Activated T-helper 1 cell treated with anti-CD3 and anti-CD28 coated beads, Interleukin-12 subunit alpha, Interleukin-12 subunit beta, Interleukin-2, Interleukin-4 antibody, amounts not matched to agents 30 ng/mL and 10 ng/mL and 1 ng/mL, durations not matched to agents 14 hours and 24 hours and 36 hours (primary cell): ENCODE results near the gene FAS. TPM values are rescaled to one million over a fixed set of nuclear protein-coding genes. Genes with fewer than 3 reads are reported as not detected.
A peak's percentile ranks its signal among the peaks of the same experiment; 100 is the strongest.
"Not testable (repeated sequence)": the region's sequence is repeated elsewhere in the genome, so short reads cannot be mapped to it uniquely, and the experiment has no call there.

ENCODE experiments used
- DNase-seq: peaks from one replicate; pipeline ENCODE4 v3.0.0; 2021; ENCODE audit warnings: low spot score
- H3K27ac Mint-ChIP-seq: one replicate; pipeline ENCODE4 v1.8.0; 2021; ENCODE audit warnings: mild to moderate bottlenecking, mixed read lengths
- H3K27me3 Mint-ChIP-seq: one replicate; pipeline ENCODE4 v1.8.0; 2022; ENCODE audit warnings: mild to moderate bottlenecking, moderate library complexity, mixed read lengths; ENCODE audit not compliant: insufficient read depth
- H3K36me3 Mint-ChIP-seq: one replicate; pipeline ENCODE4 v1.8.0; 2021; ENCODE audit warnings: low read depth, mixed read lengths
- H3K4me1 Mint-ChIP-seq: one replicate; pipeline ENCODE4 v1.8.0; 2021; ENCODE audit warnings: low read depth, mixed read lengths
- H3K4me3 Mint-ChIP-seq: one replicate; pipeline ENCODE4 v1.8.0; 2021; ENCODE audit warnings: mild to moderate bottlenecking, moderate library complexity, mixed read lengths
- H3K9me3 Mint-ChIP-seq: one replicate; pipeline ENCODE4 v1.8.0; 2021; ENCODE audit warnings: mixed read lengths
- intact Hi-C: fragments of 100-400 bp; cut with micrococcal nuclease; formaldehyde crosslinking; loops from one replicate; pipeline ENCODE4 v1.15.1; 2024
- total RNA-seq: library from RNA; stranded (reverse); gene quantifications from 2 replicates; pipeline ENCODE4 v1.2.3, GENCODE V29; 2022

Gene FAS
- total RNA-seq, 1 donor from 2014 or later = 36.4 TPM

DNA sequence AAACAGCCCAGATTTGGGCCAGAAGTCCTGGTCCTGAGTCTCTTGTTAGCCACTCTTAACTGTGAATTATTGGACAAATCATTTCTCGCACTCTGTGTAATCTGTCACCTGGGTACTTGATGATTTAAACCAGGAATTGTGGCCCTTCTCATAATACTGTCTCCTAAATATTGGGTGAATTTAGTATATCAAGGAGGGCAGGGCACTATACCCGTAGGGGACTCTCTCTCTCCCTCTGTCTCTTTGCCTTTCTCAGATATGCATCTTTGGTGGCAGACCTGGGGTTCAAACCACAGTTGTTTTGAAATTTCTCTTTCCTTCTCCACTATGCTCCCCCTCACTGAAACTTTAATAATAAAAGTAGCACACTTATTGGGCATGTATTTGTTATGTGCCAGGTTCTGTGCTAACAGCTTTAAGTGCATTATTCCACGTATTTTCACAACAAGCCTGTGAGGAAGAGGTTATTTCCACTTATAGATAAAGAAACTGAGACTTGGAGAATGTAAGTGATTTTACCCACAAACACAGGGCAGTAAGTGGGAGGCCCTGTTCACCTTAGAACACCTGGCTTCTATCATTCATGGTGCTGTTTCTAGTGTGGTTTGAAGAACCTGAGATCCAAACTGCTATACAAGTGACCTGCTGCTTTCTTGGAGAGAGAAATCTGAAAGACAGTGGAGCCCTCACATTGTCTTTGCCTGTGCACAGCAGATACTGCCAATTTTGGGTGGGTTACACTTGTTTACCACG, 11.8 kb downstream of the FAS start:
- DNase-seq = no peak
- Mint-ChIP-seq H3K4me3 (peak overlapping the region; percentile 37), H3K4me1 (peaks cover 73% of the 10 kb centered on the region), H3K9me3 (no peaks in the 10 kb centered on the region), H3K36me3 (peaks cover 31% of the 10 kb centered on the region), H3K27ac (peak overlapping the region; percentile 71), H3K27me3 (no peaks in the 10 kb centered on the region)
- intact Hi-C loops = loop anchor here (5.0 kb wide), 2 partner anchors 210 to 390 kb away; partner anchors contain the start of gene IFIT1

DNA sequence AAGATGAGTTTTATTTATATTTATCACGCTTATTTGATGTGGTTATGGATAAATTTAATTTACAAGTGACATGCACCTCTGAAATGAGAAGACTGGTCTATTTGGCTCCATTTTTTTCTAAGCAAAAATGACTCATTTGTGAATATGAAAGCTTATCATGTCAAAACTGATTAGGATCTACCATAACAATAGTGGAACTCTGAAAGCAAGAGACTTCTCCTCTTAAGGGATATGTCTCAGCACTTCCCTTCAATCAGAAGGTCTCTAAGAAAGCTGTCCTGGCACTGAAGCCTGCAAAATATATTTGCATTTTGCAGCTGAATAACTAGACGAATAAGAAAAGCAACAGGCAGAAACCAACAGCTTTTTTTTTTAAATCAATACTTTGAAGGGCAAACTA, 12.7 kb downstream of the FAS start:
- no peak overlapping the region for H3K27ac Mint-ChIP-seq
- DNase-seq = no peak
- H3K4me1 Mint-ChIP-seq = peaks cover 69% of the 10 kb centered on the region
- no peaks in the 10 kb centered on the region for H3K27me3 Mint-ChIP-seq
- intact Hi-C loops = loop anchor here (1.0 to 5.0 kb wide), 3 partner anchors 81 to 389 kb away; partner anchors contain the start of gene IFIT1
- H3K36me3 Mint-ChIP-seq = peaks cover 36% of the 10 kb centered on the region
- no peak overlapping the region for H3K4me3 Mint-ChIP-seq
- H3K9me3 Mint-ChIP-seq = no peaks in the 10 kb centered on the region

DNA sequence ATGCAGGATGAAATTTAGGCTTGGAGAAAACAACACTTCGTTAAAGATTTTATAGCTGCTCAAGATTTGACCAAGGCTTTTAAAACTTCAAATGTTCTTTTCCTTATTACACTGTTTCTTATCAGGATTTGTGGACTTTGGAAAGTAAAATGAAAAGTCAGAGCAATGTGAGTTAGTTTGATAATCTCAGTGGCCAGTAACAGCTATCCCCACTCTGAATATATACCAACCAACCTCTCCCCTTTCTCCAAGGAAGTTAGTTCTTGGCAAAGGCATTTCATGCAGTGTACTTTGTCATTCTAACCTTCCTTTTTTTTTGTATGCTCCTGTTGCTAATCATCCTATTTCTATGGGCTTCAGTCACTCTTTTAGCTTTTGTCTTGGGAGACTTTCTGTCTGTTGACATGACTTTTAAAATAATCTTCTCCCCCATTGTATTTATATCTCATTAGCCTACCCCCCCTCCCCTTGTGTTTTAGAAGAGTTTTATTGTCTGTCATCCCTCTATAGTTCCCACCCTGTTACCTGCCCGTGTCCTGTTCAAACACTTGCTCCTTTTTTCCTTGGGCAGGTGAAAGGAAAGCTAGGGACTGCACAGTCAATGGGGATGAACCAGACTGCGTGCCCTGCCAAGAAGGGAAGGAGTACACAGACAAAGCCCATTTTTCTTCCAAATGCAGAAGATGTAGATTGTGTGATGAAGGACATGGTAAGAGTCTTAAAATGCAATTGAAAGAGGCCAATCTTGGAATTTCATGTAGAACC, 16.7 kb downstream of the FAS start:
- Mint-ChIP-seq H3K27ac (peak overlapping the region; percentile 31), H3K27me3 (no peaks in the 10 kb centered on the region)

DNA sequence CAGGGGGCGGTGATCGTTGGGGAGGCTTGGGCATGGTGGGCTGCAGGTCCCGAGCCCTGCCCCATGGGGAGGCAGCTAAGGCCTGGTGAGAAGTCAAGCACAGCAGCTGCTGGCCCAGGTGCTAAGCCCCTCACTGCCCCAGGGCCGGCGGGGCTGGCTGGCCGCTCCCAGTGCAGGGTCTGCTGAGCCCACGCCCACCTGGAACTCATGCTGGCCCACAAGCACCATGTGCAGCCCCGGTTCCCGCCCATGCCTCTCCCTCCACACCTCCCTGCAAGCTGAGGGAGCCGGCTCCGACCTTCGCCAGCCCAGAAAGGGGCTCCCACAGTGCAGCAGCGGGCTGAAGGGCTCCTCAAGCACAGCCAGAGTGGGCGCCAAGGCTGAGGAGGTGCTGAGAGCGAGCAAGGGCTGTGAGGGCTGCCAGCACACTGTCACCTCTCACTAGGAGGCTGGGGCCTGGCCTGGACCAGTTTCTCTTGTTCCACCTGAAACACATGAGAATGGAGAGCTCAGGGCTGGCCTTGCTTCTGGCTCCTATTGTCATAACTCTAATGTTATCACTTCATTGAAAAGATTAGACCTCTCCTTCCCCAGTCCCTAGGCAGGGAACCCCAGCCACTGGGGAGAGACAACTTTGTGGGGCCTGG, 28.2 kb downstream of the FAS start:
- intact Hi-C loops, H3K27me3 Mint-ChIP-seq, H3K9me3 Mint-ChIP-seq, H3K27ac Mint-ChIP-seq, DNase-seq, H3K4me1 Mint-ChIP-seq, H3K4me3 Mint-ChIP-seq: not testable (repeated sequence)
- H3K36me3 Mint-ChIP-seq = peaks cover 60% of the 10 kb centered on the region

More for the DNA sequence above, 16.7 kb downstream of the FAS start:
- no peak for DNase-seq
- Mint-ChIP-seq H3K4me3 (no peak overlapping the region), H3K4me1 (peaks cover 44% of the 10 kb centered on the region), H3K9me3 (no peaks in the 10 kb centered on the region), H3K36me3 (peaks cover 63% of the 10 kb centered on the region)
- intact Hi-C loops = no loop called here

DNA sequence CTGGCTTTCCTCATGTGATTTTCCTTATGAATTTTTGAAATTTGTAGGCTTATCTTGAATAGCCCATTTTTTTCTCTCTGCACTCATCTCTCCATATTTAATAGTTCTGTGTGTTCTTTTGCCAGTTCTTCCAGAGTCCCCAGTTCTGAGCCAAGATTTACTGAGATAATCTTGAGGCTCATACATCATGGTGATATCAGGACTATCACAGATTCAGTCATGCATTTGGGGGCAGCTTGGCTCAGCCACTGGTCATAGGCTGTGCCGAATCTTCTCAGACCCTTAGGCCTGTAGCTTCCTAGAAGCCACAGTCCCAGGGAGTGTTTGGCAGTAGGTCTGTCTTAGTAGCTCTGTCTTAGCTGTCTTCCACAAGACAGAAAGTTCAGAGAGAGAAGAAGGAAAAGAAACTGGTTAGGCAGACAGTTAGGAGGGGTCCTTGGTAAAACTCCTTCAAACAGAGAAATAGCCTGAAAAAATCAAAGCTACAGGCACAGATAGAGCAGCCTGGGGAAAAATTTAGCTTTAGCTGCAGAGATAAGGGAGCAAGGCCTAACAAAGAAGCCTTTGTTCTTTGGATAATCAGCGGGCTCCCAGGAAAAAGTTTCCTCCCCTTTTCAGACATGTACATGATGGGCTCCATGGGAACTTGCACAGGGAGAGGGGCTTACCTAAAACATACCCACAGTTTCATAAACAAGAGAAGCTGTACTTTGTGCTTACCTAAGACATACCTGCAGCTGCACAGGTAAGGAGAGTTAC, 29.1 kb downstream of the FAS start:
- H3K27me3 Mint-ChIP-seq = no peaks in the 10 kb centered on the region
- peaks cover 56% of the 10 kb centered on the region for H3K36me3 Mint-ChIP-seq
- H3K27ac Mint-ChIP-seq = no peak overlapping the region
- H3K4me1 Mint-ChIP-seq = no peaks in the 10 kb centered on the region
- DNase-seq = no peak
- intact Hi-C loops = no loop called here
- no peak overlapping the region for H3K4me3 Mint-ChIP-seq
- H3K9me3 Mint-ChIP-seq = peaks cover 3% of the 10 kb centered on the region

DNA sequence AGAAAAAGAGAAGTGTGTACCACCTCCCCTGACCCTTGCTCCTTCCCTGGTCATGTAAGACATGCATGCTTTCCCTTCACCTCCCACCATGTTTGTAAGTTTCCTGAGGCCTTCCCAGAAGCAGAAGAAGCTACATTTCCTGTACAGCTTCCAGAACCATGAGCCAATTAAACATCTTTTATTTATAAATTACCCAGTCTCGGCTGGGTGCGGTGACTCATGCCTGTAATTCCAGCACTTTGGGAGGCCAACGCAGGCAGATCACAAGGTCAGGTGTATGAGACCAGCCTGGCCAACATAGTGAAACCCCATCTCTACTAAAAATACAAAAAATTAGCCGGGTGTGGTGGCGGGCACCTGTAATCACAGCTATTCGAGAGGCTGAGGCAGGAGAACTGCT, 30.9 kb downstream of the FAS start:
- peaks cover 49% of the 10 kb centered on the region for H3K36me3 Mint-ChIP-seq
- H3K9me3 Mint-ChIP-seq, intact Hi-C loops, H3K27me3 Mint-ChIP-seq, H3K4me3 Mint-ChIP-seq, H3K4me1 Mint-ChIP-seq, DNase-seq, H3K27ac Mint-ChIP-seq: not testable (repeated sequence)

DNA sequence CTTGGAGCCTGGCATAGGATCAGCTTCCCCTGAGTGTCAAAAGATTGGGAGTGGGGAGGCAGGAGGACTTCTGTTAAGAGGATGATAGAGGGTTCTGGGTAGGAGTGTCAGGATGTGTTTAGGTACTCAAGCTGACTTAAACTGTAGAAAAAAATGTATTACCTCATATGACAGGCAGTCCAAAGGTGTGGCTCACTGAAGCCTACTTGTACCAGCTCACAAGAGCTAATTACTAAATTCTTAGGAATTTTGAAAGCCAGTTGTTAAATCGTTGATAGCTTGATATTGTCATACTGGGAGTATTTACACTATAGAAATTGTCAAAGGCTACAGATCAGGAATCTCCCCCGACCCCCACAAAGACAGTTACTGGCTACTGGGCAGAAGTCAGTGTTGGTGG, 32.1 kb downstream of the FAS start:
- Mint-ChIP-seq H3K36me3 (peaks cover 43% of the 10 kb centered on the region), H3K27ac (no peak overlapping the region), H3K27me3 (no peaks in the 10 kb centered on the region), H3K4me1 (no peaks in the 10 kb centered on the region), H3K9me3 (peaks cover 3% of the 10 kb centered on the region), H3K4me3 (no peak overlapping the region)
- DNase-seq = no peak
- intact Hi-C loops = no loop called here

DNA sequence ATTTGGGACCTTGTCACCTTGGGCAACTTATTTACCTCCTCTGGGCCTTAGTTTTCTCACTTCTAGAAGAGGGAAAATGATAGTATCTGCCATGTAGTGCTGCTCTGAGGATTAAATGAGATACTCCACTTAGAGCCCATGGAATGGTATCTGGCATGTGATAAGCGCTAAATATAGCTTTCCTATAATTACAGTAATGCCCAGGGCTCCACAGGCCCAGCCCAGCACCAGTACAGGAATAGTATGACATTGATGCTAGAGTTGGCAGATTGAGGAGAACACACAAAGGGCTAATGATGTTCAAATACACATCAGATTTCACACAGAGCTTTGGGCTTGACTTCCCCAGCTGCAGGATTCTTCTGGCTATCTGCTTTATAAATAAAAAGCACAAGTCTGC, 34.9 kb downstream of the FAS start:
- intact Hi-C loops = no loop called here
- H3K4me1 Mint-ChIP-seq = peaks cover 6% of the 10 kb centered on the region
- peaks cover under 1% of the 10 kb centered on the region for H3K9me3 Mint-ChIP-seq
- no peak overlapping the region for H3K4me3 Mint-ChIP-seq
- no peaks in the 10 kb centered on the region for H3K27me3 Mint-ChIP-seq
- DNase-seq = no peak
- H3K27ac Mint-ChIP-seq = no peak overlapping the region
- H3K36me3 Mint-ChIP-seq = peaks cover 24% of the 10 kb centered on the region

DNA sequence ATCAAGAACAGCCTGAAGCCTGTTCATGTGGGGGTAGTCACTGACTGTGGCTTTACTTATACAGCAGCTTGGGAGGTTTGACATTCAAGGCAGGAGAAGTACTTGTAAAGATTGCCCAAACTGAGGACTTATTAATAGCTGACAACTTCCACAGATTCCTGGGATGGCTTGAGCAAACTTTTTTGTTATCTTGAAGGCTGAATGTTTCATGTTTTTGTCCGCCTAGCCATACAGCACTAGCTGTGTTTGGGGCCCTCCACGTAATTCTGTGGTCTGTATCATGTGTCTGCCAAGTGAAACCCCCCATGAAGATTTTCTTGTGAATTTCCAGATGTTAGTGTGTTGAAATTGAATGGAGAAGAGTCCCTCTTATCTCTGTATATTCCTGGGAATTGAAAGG, 38.6 kb downstream of the FAS start:
- Mint-ChIP-seq H3K4me3 (no peak overlapping the region), H3K36me3 (peaks cover 11% of the 10 kb centered on the region), H3K27me3 (no peaks in the 10 kb centered on the region), H3K27ac (no peak overlapping the region), H3K9me3 (no peaks in the 10 kb centered on the region), H3K4me1 (peaks cover 31% of the 10 kb centered on the region)
- no peak for DNase-seq
- intact Hi-C loops = loop anchor here (1.0 kb wide), 1 partner anchor 94 kb away; no protein-coding TSS in a partner anchor

DNA sequence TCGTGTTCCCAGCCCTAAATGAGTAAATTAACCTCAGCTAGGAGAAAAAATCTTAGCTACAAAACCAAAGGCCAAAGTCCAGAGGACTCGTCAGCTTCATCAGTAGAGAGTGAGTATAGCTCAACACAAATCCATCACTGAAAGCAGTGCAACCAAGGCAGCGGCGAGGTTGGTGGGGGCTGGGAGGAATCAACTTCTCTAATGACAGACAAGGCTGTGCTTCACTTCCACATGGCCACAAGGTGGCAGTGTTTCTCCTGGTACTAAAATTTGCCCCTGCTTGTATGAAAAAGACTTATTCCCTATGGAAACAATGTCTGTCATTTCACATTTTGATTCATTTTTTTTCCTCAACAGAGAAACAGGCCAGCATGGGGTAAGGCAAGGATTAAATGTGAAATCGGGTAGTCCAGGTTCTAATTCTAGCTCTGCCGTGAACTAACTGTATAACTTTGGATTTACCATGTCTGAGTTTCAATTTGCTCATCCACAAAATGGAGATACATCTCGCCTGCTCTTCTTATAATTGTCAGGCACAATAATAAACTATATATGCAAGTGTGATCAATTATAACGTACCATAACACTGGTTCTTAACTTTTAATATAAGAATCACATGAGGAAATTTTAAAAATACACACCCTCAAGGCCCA, 39.3 kb downstream of the FAS start:
- H3K27ac Mint-ChIP-seq = no peak overlapping the region
- H3K9me3 Mint-ChIP-seq = no peaks in the 10 kb centered on the region
- H3K36me3 Mint-ChIP-seq = peaks cover 5% of the 10 kb centered on the region
- H3K4me1 Mint-ChIP-seq = peaks cover 31% of the 10 kb centered on the region
- no peak overlapping the region for H3K4me3 Mint-ChIP-seq
- H3K27me3 Mint-ChIP-seq = peaks cover 2% of the 10 kb centered on the region
- peak; percentile 50 for DNase-seq
- intact Hi-C loops = loop anchor here (1.0 to 5.0 kb wide), 4 partner anchors 95 to 203 kb away; no protein-coding TSS in a partner anchor

DNA sequence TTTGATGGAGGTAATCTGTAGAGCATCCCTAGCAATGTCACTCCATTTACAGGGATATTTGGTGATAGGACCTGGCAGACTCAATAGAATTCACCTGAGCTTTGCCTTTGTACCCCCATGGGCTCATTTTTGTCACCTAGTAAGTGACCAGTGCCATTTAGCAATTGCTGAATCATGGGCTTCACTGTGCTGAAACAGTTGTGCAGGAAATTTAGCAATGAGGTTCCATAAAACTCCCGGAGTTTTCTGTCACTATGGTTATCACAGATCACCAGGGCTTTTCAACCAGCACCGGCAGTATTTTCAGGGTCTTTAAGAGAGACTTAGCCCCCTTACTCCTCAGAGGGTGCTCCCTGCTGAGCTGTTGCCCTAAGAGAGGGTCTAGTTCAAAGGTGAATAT, 40.2 kb downstream of the FAS start:
- H3K27me3 Mint-ChIP-seq = peaks cover 2% of the 10 kb centered on the region
- H3K4me3 Mint-ChIP-seq = no peak overlapping the region
- intact Hi-C loops = loop anchor here (1.0 to 5.0 kb wide), 3 partner anchors 183 to 203 kb away; no protein-coding TSS in a partner anchor
- H3K27ac Mint-ChIP-seq = no peak overlapping the region
- H3K9me3 Mint-ChIP-seq = no peaks in the 10 kb centered on the region
- DNase-seq = no peak
- H3K36me3 Mint-ChIP-seq = peaks cover 2% of the 10 kb centered on the region
- H3K4me1 Mint-ChIP-seq = peaks cover 31% of the 10 kb centered on the region
